A549 treated with Mapracorat at 1 μM for 4 hours (cell line): ENCODE measurements around the gene RFC2. TPM values are rescaled to one million over a fixed set of nuclear protein-coding genes. Genes with fewer than 3 reads are reported as not detected.

Experiments
- total RNA-seq: library from RNA; stranded (reverse); fragments of 200-300 nt; extraction: Qiagen RNA extraction; gene quantifications from 5 replicates; pipeline ENCODE4 v1.2.3, GENCODE V29; 2022

The RFC2 gene
- 53.3 to 64.9 TPM (median 54.5 TPM) in 5 replicates for total RNA-seq

DNA sequence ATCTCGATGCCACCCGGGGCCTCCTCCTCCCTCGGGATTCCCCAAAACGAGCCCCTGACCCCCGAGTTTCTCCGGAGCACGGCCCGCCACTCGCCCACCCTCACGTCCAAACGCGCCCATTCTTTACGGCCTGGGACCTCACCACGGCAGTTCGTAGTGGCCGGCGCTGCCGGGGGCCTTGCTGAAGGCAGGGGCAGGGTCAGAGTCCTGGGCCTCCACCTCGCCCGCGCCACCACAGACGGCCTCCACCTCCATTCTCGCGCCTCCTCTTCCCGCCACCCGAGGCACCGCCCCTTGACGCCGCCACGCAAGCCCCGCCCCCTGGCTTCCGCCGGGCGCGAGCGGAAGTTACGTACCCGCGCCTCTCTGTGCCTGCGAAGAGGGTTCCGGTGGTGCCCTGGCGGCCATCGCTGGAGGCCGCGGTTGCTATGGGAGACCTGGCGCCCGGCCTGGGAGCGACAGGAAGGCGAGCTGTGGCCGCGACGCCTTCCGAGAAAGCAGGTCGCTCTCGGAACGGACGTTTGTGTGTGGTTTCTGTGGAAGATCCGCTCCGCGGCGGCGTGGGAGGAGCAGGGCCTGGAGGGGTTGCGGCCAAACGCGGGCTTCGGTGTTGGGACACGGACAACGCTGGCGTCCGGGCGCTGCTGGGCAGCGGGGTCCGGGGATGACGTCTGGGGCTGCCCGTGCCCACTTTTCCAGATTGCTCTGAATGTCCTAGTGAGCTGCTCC lies at the start of gene RFC2:
TSS of gene RFC2 (minus strand) at position 271 of the 729 bp plus-strand sequence. CDS start at position 255, 16 bp downstream.

DNA sequence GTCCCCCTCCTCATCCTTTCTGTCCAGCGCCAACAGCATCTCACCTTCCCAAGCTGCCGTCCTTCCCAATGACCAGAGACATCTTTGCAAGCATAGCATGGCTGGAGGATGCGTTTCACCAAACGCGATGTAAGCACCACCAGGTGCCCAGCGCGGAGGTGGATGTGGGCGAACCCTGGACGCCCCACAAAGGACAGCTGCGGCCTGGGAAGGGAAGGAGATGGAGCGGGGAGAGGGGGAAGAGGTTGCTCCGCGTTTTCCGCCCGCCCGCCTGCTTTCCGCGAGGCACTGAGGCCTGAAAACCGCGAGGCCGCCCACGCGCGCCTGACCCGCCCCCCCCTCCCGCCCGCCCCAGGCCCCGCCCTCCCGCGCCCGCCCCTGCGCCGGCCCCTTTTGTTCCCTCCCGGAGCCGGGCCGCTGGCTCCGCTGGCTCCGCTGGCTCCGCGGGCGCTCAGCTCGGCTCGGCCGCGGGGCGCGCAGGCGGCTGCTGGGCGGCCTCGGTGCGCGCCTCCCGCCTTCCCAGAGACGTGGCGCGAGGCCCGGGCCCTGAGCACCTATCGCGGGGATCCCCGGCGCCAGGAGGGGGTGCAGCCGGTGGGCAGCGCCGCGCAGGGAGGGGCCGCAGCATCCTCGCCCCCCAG lies 34.9 kb upstream of the RFC2 start, which contains the start of gene CLIP2:
TSS of gene CLIP2 (plus strand) at position 390 of the 641 bp plus-strand sequence. CDS start 28,140 bp downstream, outside the sequence.

Other genes with a start within 250 kb of the RFC2 start
- gene ELN, start 226.2 kb downstream of the RFC2 start, total RNA-seq = 0.05 to 0.10 TPM (median 0.06 TPM) in 3 of 5 replicates, not detected in the others
- gene LIMK1, start 170.6 kb downstream of the RFC2 start, total RNA-seq = 27.2 to 33.3 TPM (median 31.9 TPM) in 5 replicates
- 298 to 323 TPM (median 306 TPM) in 5 replicates for gene EIF4H, start 80.0 kb downstream of the RFC2 start, total RNA-seq
- gene LAT2, start 44.4 kb downstream of the RFC2 start, total RNA-seq = 0.69 to 1.4 TPM (median 1.1 TPM) in 5 replicates
- 11.9 to 18.2 TPM (median 15.5 TPM) in 5 replicates for gene CLIP2, start 35.0 kb upstream of the RFC2 start, total RNA-seq
- 19.6 to 25.4 TPM (median 22.0 TPM) in 5 replicates for gene GTF2IRD1, start 199.5 kb upstream of the RFC2 start, total RNA-seq